Esophagus muscularis mucosa (tissue), 4 donors: ENCODE results near the gene LEMD3. TPM values are rescaled to one million over a fixed set of nuclear protein-coding genes. Genes with fewer than 3 reads are reported as not detected.
"Not testable (repeated sequence)": the region's sequence is repeated elsewhere in the genome, so short reads cannot be mapped to it uniquely, and the experiment has no call there.

Experiments
- DNase-seq: peaks from one replicate; pipeline ENCODE4 v3.0.0-alpha.2; 2017; ENCODE audit errors: extremely low spot score
- H3K27ac ChIP-seq, 4 donors: fragments of 200-600 bp; sonication (generic); replicated peaks in 1 of 4; 1 replicate in 3 of 4; 2 replicates in 1 of 4; pipeline ENCODE4 v1.5.1; 2016 to 2019; ENCODE audit warnings: mild to moderate bottlenecking in 1 of 4
- H3K27me3 ChIP-seq, 4 donors: fragments of 200-600 bp; sonication (generic); one replicate each; pipeline versions ENCODE4 v1.5.1 to v1.6.0; 2016 to 2019
- H3K36me3 ChIP-seq, 4 donors: fragments of 200-600 bp; sonication (generic); one replicate each; pipeline ENCODE4 v1.5.1; 2016 to 2019
- H3K4me1 ChIP-seq, 4 donors: fragments of 200-600 bp; sonication (generic); one replicate each; pipeline ENCODE4 v1.5.1; 2016 to 2019
- H3K4me3 ChIP-seq, 4 donors: fragments of 200-600 bp; sonication (generic); 1 replicate in 2 of 4; 2 replicates in 2 of 4; pipeline ENCODE4 v1.5.1; 2016 to 2019; ENCODE audit warnings: mild to moderate bottlenecking in 4 of 4, moderate library complexity in 1 of 4
- H3K9me3 ChIP-seq, 4 donors: fragments of 200-600 bp; sonication (generic); 1 replicate in 3 of 4; 2 replicates in 1 of 4; pipeline ENCODE4 v1.5.1; 2016 to 2019
- CTCF ChIP-seq, 3 experiments: fragments of 200-600 bp in 2 of 3; fragments of 450-650 bp in 1 of 3; sonication (generic) in 2 of 3; IDR thresholded peaks; one replicate each; pipeline ENCODE4 v1.5.1; 2017 to 2019; ENCODE audit warnings: antibody characterized with exemption in 3 of 3, mild to moderate bottlenecking in 2 of 3, moderate library complexity in 1 of 3
- EP300 ChIP-seq: sonication (generic); formaldehyde crosslinking; IDR thresholded peaks from one replicate; pipeline ENCODE4 v1.6.1; 2017; ENCODE audit warnings: antibody characterized with exemption
- POLR2A ChIP-seq: fragments of 450-650 bp; IDR thresholded peaks from one replicate; pipeline ENCODE4 v1.6.1; 2017; ENCODE audit warnings: antibody characterized with exemption, moderate library complexity, mild to moderate bottlenecking, low read depth
- POLR2AphosphoS5 ChIP-seq, 2 donors: sonication (generic); formaldehyde crosslinking; IDR thresholded peaks; one replicate each; pipeline ENCODE4 v1.6.1; 2017; ENCODE audit warnings: antibody characterized with exemption in 2 of 2
- WGBS: methylation state at CpG from one replicate; pipeline ENCODE4 v1.1.5; 2018; 5-methylcytosine and 5-hydroxymethylcytosine counted together
- intact Hi-C: fragments of 100-400 bp; cut with DNase I; formaldehyde crosslinking; loops from one replicate; pipeline ENCODE4 v1.15.1; 2023
- total RNA-seq, 4 donors: library from RNA; depleted of rRNA; stranded (reverse); fragments of >200 nt; gene quantifications; one replicate each; pipeline versions ENCODE4 v1.1.0 to v1.2.1, GENCODE V29; 2016

Gene LEMD3
- total RNA-seq, 4 donors from 2014 or later = 26.6 to 39.0 (median 29.3) TPM

GRCh38 chr12:65279369-65280112, 110.2 kb downstream of the LEMD3 start:
- intact Hi-C loops = no loop called here
- no peaks in the 10 kb centered on the region for H3K27me3 ChIP-seq
- TF ChIP-seq POLR2AphosphoS5 (IDR thresholded peaks at IDR 0.05) (no peak), EP300 (no peak), POLR2A (no peak), CTCF (IDR thresholded peaks at IDR 0.05) (no peak)
- H3K4me3 ChIP-seq = peak overlapping the region; percentile 77 to 99 (median 97)
- peaks cover 0 to 6% (median 2%) of the 10 kb centered on the region in 4 donors for H3K36me3 ChIP-seq
- 18% methylated on average over 9 of the region's 23 CpGs for WGBS
- H3K27ac ChIP-seq = peak overlapping the region; percentile 94 to 99 (median 98)
- DNase-seq = no peak
- H3K9me3 ChIP-seq = no peaks in the 10 kb centered on the region
- H3K4me1 ChIP-seq = peaks cover 31 to 57% (median 54%) of the 10 kb centered on the region in 4 donors

- Histone ChIP-seq H3K9me3 (no peaks in the 10 kb centered on the region), H3K36me3 (peaks cover 0 to 8% (median 2%) of the 10 kb centered on the region in 4 donors), H3K27me3 (no peaks in the 10 kb centered on the region), H3K27ac (peak overlapping the region in 2 of 4 donors; percentile 25 to 99), H3K4me3 (peak overlapping the region; percentile 77 to 99 (median 97)), H3K4me1 (peaks cover 31 to 62% (median 55%) of the 10 kb centered on the region in 4 donors)
- WGBS = 32% methylated on average over 3 of the region's 3 CpGs
- no peak for DNase-seq
- intact Hi-C loops = no loop called here
- TF ChIP-seq POLR2AphosphoS5 (IDR thresholded peaks at IDR 0.05) (no peak), EP300 (no peak), POLR2A (no peak), CTCF (IDR thresholded peaks at IDR 0.05) (no peak)
Observed at GRCh38 chr12:65280306-65280705, 110.9 kb downstream of the LEMD3 start.

GRCh38 chr12:65282840-65283239, 113.5 kb downstream of the LEMD3 start:
- no peak overlapping the region for H3K27ac ChIP-seq
- DNase-seq = no peak
- H3K36me3 ChIP-seq = peaks cover 0 to 10% (median 2%) of the 10 kb centered on the region in 4 donors
- intact Hi-C loops = no loop called here
- no peak for TF ChIP-seq EP300
- TF ChIP-seq POLR2A = no peak
- no peak for TF ChIP-seq CTCF (IDR thresholded peaks at IDR 0.05)
- TF ChIP-seq POLR2AphosphoS5 (IDR thresholded peaks at IDR 0.05) = no peak
- WGBS = 73% methylated on average over 1 of the region's 1 CpG
- H3K4me1 ChIP-seq = peaks cover 31 to 76% (median 71%) of the 10 kb centered on the region in 4 donors
- H3K27me3 ChIP-seq = no peaks in the 10 kb centered on the region
- no peaks in the 10 kb centered on the region for H3K9me3 ChIP-seq
- no peak overlapping the region for H3K4me3 ChIP-seq

- H3K9me3 ChIP-seq, H3K4me3 ChIP-seq, H3K27ac ChIP-seq, intact Hi-C loops, H3K36me3 ChIP-seq, DNase-seq, H3K27me3 ChIP-seq: not testable (repeated sequence)
- H3K4me1 ChIP-seq = peaks cover 22 to 79% (median 64%) of the 10 kb centered on the region in 4 donors
- WGBS = 93% methylated on average over 7 of the region's 7 CpGs
Observed at GRCh38 chr12:65285532-65285931, 116.1 kb downstream of the LEMD3 start.

- no peaks in the 10 kb centered on the region for H3K27me3 ChIP-seq
- 74% methylated on average over 2 of the region's 2 CpGs for WGBS
- peaks cover 0 to 10% (median 2%) of the 10 kb centered on the region in 4 donors for H3K36me3 ChIP-seq
- peaks cover 6 to 79% (median 59%) of the 10 kb centered on the region in 4 donors for H3K4me1 ChIP-seq
- DNase-seq = no peak
- H3K4me3 ChIP-seq = no peak overlapping the region
- H3K27ac ChIP-seq = no peak overlapping the region
- no peak for TF ChIP-seq EP300
- no peak for TF ChIP-seq POLR2A
- TF ChIP-seq POLR2AphosphoS5 (IDR thresholded peaks at IDR 0.05) = no peak
- no peak for TF ChIP-seq CTCF (IDR thresholded peaks at IDR 0.05)
- H3K9me3 ChIP-seq = no peaks in the 10 kb centered on the region
- intact Hi-C loops = no loop called here
Observed at GRCh38 chr12:65287426-65287825, 118.0 kb downstream of the LEMD3 start.
